Amygdala (tissue), 56 donors: Measurements from ENCODE around the gene FBXL15.
A peak's percentile ranks its signal among the peaks of the same experiment; 100 is the strongest.
"Not testable (repeated sequence)": the region's sequence is repeated elsewhere in the genome, so short reads cannot be mapped to it uniquely, and the experiment has no call there.

Experiments
- DNase-seq, 56 donors: peaks; one replicate each; lab custom pipeline; 2025; lab: John Stamatoyannopoulos, UW

FBXL15 gene

DNA sequence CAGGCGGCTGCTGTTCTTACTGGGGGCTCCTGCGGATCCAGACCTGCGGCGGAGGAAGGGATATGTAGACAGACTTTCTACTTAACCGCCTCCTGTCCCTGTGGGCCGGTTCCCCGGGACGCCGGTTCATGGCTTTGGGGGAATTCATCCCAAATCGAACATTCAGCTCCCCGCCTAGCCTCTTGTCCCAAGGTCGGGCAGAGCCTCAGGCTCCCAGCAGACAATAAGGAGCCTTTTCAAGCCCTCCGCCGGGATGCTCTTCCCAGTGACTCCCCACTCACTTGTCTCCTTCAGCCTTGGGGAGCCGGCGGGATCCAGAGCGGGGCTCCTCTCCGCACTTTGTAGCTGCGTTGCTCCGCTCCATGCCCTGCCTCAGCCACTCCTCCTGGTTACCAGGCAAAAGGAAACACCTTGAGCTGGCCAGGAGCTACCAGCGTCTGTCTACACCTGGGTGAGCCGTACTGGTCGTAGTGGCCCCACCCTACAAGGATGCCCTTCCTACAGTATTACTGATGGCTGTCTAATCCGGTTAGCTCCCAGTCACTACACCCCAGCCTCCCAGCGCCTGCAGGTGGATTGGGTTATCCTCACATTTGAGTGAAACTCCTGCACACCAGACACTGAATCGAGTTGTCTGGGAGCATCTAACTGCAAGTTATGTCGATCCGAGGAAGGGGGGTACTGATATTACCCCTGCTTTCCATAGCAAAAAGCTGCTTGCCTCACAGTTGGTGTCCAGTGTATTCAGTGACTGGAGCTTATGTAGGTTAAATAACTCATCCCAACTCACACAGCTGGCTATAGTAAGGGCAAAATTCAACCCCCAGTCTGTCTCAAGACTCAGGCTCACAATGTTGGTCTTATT, 30.7 kb downstream of the FBXL15 start, which contains the start of gene C10orf95:
C10orf95 (minus strand) TSS at position 439 of the 865 bp plus-strand sequence. CDS start 450 bp downstream, outside the sequence.
- DNase-seq = peak in 4 of 56 donors; percentile 9 to 39 (median 21)

DNA sequence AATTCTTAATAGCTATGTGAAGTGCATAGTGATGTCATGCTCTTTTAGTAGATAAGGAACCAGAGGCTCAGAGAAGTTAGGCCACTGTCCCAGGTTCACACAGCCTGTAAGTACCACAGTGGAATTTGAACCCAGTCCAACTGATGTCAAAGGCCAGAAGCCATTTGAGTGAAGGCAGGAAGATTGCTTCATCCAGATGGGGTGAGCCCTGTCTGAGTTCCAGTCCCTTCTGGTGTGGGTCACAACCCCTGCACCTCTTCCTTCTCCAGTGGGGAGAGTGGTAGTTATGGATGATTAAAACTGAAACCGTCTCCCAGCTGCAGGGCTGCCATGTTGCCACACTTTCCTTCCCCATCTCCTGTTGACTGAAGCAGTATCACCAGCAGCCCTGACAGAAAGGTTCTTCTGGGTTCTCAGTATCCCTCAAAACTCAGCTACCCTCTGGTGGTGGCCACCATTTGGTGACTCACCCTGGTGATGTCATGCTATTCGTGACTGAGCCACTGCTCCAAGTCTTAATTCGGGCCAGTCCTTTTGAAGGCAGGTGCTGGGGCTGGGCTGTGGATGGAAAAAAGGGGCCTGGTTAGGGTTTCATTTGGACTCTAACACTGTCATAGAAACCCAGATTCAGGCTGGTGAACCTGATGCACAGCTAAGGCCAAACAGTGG, 32.2 kb downstream of the FBXL15 start:
- DNase-seq = peak in 12 of 56 donors; percentile 6 to 59 (median 26)

GRCh38 chr10:102453502-102453901, 32.9 kb downstream of the FBXL15 start:
- no peak for DNase-seq

DNA sequence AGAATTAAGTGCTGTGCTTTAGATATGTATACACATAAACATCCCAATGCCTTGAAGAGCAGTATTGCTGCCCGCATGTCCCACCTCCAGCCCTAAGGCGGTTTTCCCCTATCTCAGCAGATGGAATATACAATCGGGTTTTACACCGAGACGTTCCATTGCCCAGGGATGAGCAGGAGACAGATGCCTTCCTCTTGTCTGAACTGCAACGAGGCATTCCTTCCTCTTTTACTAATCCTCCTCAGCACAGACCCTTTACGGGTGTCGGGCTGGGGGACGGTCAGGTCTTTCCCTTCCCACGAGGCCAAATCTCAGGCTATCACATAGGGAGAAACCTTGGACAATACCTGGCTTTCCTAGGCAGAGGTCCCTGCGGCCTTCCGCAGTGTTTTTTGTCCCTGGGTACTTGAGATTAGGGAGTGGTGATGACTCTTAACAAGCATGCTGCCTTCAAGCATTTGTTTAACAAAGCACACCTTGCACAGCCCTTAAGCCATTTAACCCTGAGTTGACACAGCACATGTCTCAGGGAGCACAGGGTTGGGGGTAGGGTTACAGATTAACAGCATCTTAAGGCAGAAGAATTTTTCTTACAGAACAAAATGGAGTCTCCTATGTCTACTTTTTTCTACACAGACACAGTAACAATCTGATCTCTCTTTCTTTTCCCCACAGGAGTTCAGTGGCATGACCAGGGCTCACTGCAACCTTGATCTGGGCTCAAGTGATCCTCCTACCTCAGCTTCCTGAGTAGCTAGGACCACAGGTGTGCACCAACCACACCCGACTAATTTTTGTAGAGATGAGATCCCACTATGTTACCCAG, 34.2 kb downstream of the FBXL15 start:
- DNase-seq = not testable (repeated sequence)

DNA sequence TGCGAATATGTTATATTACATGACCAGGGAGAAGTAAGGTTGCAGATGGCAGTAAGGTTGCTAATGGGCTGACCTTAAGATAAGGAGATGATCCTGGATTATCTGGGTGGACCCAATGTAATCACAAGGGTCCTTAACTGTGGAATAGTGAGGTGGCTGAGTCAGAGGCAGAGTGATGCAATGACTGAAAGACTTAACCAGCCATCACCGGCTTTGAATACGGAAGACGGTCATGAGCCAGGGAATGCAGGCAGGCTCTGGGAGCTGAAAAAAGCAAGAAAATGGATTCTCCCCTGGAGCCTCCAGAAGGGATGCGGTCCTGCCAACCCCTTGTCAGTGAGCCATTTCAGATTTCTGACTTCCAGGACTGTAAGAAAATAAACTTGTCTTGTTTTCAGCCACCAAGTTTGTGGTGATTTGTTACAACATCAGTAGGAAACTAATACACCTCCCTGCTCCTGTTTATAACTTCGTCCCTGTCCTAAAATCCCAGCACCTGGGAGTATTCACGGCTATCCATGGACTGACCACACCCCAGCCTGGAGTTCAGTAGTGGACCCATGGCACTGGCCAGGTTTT, 35.3 kb downstream of the FBXL15 start:
- DNase-seq = no peak

GRCh38 chr10:102457591-102458150, 37.0 kb downstream of the FBXL15 start:
- DNase-seq = no peak

DNA sequence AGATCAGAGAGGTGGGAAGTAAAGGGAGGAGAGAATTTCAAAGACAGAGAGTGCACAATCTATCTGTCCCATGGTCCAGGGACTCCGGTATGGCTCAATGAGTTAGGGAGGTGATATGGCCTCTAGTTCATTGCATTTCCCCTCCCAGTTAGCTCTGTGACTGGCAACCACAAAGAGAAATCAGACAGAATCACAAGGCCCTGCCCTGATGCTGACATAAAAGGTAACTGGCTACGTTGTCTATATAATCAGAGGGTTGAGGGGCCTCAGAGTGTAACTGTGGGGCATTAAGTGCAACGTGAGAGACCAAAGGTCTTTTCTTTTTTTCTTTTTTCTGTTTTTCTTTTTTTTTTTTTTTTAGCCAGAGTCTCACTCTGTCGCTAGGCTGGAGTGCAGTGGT, 38.0 kb downstream of the FBXL15 start:
- DNase-seq = no peak

DNA sequence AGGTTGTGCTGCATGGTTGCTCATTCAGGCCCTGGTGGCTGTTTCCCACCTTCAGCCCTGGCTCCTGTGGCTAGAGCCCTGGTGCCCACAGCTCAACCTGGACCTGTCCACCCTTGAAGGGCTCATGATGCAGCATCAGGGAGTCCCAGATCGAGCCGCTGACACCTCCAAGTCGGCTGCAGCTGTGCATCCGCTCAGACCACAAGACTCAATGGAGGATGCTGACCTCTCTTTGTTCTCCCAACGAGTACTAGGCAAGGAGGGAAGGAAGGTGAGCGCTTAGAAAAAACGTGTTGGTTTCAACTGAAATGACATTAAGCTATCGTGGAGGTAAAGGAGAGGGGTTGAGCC, 40.2 kb downstream of the FBXL15 start:
- peak in 3 of 56 donors; percentile 39 to 50 (median 45) for DNase-seq

- DNase-seq = peak in 55 of 56 donors; percentile 34 to 92 (median 77)
Observed at GRCh38 chr10:102461187-102462054, 40.8 kb downstream of the FBXL15 start.

GRCh38 chr10:102462512-102463054, 41.9 kb downstream of the FBXL15 start:
- DNase-seq = no peak

GRCh38 chr10:102463983-102464382, 43.3 kb downstream of the FBXL15 start:
- DNase-seq = no peak

GRCh38 chr10:102465466-102465865, 44.8 kb downstream of the FBXL15 start:
- peak in 1 of 56 donors; percentile 15 for DNase-seq

DNA sequence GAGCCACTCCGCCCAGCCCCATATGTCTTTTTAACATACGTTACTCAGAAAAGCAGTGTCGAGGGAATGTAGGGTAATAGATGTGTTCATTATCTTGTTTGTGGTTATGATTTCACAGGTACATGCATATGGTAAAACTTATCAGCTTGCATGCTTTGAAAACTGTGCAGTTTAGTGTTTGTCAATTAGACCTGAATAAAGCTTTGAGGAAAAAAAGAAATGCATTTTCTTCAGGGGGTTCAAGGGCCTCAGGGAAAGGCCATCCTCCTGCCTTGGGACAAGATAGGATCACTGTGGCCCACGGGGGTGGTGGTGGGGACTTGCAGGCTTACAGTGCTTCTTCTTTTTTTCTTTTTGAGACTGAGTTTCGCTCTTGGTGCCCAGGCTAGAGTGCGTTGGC, 46.7 kb downstream of the FBXL15 start:
- no peak for DNase-seq

DNA sequence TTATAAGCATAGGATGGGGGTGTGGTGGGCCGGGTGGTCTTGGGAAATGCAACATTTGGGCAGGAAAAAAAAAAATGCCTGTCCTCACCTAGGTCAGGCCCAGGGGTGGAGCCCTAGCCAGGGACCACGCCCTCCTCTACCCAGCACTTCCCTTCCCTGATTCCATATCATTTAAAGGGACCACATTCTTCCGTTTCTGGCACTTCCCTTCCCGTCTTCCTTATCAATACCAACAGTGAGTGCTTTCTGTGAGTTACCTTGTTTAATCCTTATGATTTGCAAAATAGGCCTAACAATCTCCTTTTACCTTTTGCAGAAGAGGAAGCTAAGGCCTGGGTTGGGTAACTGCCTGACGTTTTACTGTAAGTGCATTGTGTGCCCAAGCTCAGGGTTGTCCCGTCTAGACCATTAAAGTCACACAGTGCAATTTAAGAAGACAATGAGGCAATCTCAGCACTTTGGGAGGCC, 47.4 kb downstream of the FBXL15 start:
- no peak for DNase-seq

- DNase-seq = no peak
Observed at GRCh38 chr10:102468683-102469082, 48.0 kb downstream of the FBXL15 start.

- DNase-seq = no peak
Observed at GRCh38 chr10:102470579-102471546, 50.2 kb downstream of the FBXL15 start.
